HG02642 (cell line): ENCODE data around the gene NOC2L.
A peak's percentile ranks its signal among the peaks of the same experiment; 100 is the strongest.
"Not testable (repeated sequence)": the region's sequence is repeated elsewhere in the genome, so short reads cannot be mapped to it uniquely, and the experiment has no call there.

Source experiments
- ATAC-seq: cut with Tn5 transposase; IDR thresholded peaks from one replicate; pipeline ENCODE4 v1.9.1; 2021; ENCODE audit warnings: mild to moderate bottlenecking; ENCODE audit not compliant: unreplicated experiment, poor library complexity

The NOC2L gene

GRCh38 chr1:907611-908451 lies 51.2 kb downstream of the NOC2L start:
- ATAC-seq: no peak

DNA sequence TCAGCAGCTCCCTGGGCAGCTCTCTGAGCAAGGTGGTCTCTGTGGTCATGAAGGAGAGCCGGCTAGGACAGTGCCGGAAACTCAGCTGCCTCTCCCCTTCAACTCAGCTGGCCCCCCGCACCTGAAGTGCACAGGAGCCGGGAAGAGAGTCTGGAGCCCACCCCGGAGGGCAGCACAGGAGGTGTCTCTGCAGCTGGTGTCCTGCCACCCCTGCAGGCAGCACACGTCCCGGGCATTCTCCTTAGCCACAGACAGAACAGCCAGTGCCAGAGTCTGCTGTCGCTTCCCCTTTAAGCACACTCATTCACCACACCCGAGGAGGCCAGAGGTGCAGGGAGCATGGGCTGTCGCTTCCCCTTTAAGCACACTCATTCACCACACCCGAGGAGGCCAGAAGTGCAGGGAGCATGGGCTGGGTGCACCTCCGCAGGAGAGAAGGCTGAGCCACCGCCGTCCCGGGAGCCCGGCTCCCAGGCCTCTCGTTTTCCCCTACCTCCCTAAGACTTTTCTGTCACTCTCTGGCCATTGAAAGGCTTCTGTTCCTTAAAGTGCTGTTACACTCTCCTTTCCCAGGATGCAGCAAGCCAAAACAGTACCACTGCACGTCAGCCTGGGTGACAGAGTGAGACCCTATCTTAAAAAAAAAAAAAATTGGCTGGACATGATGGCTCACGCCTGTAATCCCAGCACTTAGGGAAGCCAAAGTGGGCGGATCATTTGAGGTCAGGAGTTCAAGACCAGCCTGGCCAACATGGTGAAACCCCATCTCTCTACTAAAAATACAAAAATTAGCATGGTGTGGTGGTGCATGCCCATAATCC lies 52.2 kb downstream of the NOC2L start:
- ATAC-seq: no peak

GRCh38 chr1:905811-906599 lies 53.1 kb downstream of the NOC2L start:
- ATAC-seq: no peak

DNA sequence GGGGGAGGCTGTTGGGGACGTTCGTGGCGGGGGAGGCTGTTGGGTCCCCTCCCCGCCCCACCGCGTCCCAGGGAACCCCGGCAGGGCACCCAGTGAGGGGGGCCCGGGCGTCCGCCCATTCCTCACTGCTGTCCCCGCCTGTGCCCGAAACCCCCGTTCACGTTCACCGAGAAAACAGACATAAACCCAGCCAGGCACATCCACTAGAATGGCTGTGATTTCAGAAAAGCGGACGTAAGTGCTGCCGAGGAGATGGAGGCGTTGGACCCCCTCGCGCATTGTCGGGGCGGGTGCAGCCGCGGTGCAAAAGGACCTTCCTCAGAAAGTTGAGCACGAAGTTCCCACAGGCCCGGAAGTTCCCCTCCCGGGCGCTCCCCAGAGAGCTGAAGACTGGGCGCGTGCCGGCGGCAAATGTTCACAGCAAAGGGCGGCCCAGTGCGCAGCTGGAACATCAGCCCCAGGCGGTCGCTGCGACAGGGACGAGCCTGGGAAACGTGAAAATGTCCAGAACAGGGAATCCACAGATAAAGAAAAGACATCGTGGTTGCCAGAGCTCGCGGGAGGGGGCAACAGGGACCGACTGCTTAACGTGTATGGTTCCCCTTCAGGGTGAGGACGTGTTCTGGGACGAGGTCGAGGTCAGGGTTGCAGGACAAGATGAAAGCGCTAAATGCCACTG lies 53.8 kb downstream of the NOC2L start:
- ATAC-seq: no peak

GRCh38 chr1:904310-904950 lies 54.6 kb downstream of the NOC2L start:
- ATAC-seq: peak; percentile 60

- ATAC-seq: no peak
These were observed 55.3 kb downstream of the NOC2L start for GRCh38 chr1:903721-904271.

DNA sequence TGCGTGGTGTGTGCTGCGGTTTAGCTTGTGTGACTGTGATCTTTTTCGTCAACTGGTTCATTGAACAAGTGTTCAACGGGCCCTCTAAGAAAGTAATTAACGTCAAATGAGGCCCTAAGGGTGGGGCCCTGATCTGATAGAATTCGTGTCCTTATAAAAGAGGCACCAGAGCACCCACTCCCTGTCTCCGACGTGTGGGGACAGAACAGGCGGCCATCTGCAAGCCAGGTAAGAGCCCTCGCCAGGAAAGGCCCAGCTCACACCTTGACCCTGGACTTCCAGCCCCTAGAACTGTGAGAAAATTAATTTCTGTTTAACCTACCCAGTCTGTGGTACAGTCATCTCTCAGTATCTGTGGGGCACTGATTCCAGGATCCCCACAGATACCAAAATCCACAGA lies 55.8 kb downstream of the NOC2L start:
- ATAC-seq: no peak

GRCh38 chr1:902802-903201 lies 56.3 kb downstream of the NOC2L start:
- no peak for ATAC-seq

DNA sequence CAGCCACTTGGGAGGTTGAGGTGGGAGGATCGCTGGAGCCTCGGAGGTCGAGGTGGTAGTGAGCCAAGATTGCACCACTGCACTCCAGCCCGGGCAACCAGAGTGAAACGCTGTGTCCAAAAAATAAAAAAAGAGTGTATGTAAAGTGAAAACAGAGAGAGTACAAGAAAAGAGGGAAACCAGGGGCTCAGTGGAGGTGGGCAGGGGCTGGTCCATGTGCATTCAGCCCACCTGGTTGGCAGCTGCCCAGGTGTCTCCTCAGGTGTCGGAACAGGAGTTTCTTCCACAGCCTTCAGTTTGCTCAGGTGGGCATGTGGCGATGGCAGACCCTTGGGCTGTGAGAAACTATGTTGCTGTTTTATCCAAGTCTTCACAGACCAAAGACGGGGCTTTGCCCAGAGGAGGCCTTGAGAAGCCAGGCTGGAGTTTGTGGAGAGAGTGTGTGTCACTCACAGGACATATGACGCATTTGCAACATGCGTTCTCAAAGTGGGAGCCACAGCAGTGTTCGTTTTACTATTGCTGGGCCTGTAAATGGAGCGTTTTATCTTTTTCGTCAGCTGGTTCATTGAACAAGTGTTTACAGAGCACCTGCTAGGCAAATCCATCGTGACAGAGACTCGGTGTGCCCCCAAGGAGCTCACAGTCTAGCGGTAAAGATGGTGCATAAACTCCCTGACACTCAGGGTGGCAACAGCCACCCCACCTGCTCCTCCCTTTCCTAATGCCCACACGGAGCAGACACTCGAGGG lies 57.8 kb downstream of the NOC2L start:
- ATAC-seq: no peak

- no peak for ATAC-seq
These were observed 59.3 kb downstream of the NOC2L start for GRCh38 chr1:899636-900317.

GRCh38 chr1:897951-898350 lies 61.1 kb downstream of the NOC2L start:
- ATAC-seq: not testable (repeated sequence)

DNA sequence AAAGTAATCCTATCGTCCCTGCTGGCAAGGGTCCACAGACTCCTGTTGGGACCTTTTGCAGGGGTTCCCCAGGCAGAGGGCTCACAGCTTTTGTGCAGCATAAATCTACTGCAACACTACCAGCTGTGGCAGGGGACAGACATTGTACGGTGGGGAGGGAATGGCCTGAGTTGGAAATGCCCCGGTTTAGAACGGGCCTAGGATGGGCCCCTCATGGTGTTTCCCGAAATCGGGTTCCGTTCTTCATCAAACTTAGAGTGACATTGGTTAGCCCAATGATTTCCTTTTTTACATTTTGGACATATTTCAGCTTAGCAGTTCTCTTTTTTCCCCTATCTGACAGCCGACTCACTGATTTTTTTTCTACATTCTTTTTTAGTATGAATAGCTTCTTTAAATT lies 61.8 kb downstream of the NOC2L start:
- no peak for ATAC-seq
